HT-29 (cell line): ENCODE data around the gene ACADL. TPM values are rescaled to one million over a fixed set of nuclear protein-coding genes. Genes with fewer than 3 reads are reported as not detected.
"Not testable (repeated sequence)": the region's sequence is repeated elsewhere in the genome, so short reads cannot be mapped to it uniquely, and the experiment has no call there.

ENCODE experiments used
- DNase-seq: peaks from one replicate; pipeline ENCODE4 v3.0.0-alpha.2; 2015; ENCODE audit warnings: low spot score
- total RNA-seq: library from RNA; depleted of rRNA; stranded (reverse); fragments of >200 nt; shearing (Covaris generic); gene quantifications from 2 replicates; pipeline ENCODE4 v1.2.3, GENCODE V29; 2014

ACADL gene
- total RNA-seq, 1 experiment from 2014 or later, result not detected

- DNase-seq, result no peak
These were observed 22.1 kb downstream of the ACADL start for GRCh38 chr2:210203147-210203546.

- DNase-seq, result no peak
These were observed 25.4 kb downstream of the ACADL start for GRCh38 chr2:210199854-210200253.

GRCh38 chr2:210199186-210199765, 26.0 kb downstream of the ACADL start:
- peak; percentile 68 for DNase-seq

GRCh38 chr2:210198326-210198725, 26.9 kb downstream of the ACADL start:
- DNase-seq, result no peak

- DNase-seq, result no peak
These were observed 27.5 kb downstream of the ACADL start for GRCh38 chr2:210197720-210198119.

GRCh38 chr2:210195101-210195852, 30.0 kb downstream of the ACADL start:
- DNase-seq, result peak; percentile 57

GRCh38 chr2:210190345-210190744, 34.9 kb downstream of the ACADL start:
- DNase-seq, result peak; percentile 74

GRCh38 chr2:210189452-210190138, 35.7 kb downstream of the ACADL start:
- DNase-seq, result peak; percentile 82

- peak; percentile 61 for DNase-seq
These were observed 36.5 kb downstream of the ACADL start for GRCh38 chr2:210188755-210189154.

- DNase-seq, result peak; percentile 30
These were observed 37.1 kb downstream of the ACADL start for GRCh38 chr2:210188190-210188589.

GRCh38 chr2:210183936-210184335, 41.3 kb downstream of the ACADL start:
- DNase-seq, result not testable (repeated sequence)

GRCh38 chr2:210181606-210182088, 43.6 kb downstream of the ACADL start:
- not testable (repeated sequence) for DNase-seq

- DNase-seq, result not testable (repeated sequence)
These were observed 44.1 kb downstream of the ACADL start for GRCh38 chr2:210181033-210181605.

- DNase-seq, result no peak
These were observed 44.8 kb downstream of the ACADL start for GRCh38 chr2:210180477-210180876.

GRCh38 chr2:210179351-210179990, 45.8 kb downstream of the ACADL start:
- no peak for DNase-seq

GRCh38 chr2:210177769-210178168, 47.5 kb downstream of the ACADL start:
- DNase-seq, result no peak

- not testable (repeated sequence) for DNase-seq
These were observed 48.1 kb downstream of the ACADL start for GRCh38 chr2:210177115-210177514.

- no peak for DNase-seq
These were observed 51.2 kb downstream of the ACADL start for GRCh38 chr2:210174086-210174485.

GRCh38 chr2:210172219-210172575, 53.0 kb downstream of the ACADL start:
- no peak for DNase-seq

GRCh38 chr2:210171309-210172218, 53.7 kb downstream of the ACADL start, which contains the start of gene KANSL1L:
KANSL1L (minus strand) TSS chr2:210171409; CDS start chr2:210154582, 16,827 bp downstream.
- DNase-seq, result peak; percentile 96
